DLD1 (cell line): Measurements from ENCODE around the gene PDSS1.
"Not testable (repeated sequence)": the region's sequence is repeated elsewhere in the genome, so short reads cannot be mapped to it uniquely, and the experiment has no call there.

Experiments used
- in situ Hi-C: cut with HindIII; loops from 2 replicates; pipeline ENCODE4 v1.10.0; 2017; ENCODE audit warnings: low sequenced_read_pairs

The PDSS1 gene, protein sequence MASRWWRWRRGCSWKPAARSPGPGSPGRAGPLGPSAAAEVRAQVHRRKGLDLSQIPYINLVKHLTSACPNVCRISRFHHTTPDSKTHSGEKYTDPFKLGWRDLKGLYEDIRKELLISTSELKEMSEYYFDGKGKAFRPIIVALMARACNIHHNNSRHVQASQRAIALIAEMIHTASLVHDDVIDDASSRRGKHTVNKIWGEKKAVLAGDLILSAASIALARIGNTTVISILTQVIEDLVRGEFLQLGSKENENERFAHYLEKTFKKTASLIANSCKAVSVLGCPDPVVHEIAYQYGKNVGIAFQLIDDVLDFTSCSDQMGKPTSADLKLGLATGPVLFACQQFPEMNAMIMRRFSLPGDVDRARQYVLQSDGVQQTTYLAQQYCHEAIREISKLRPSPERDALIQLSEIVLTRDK

DNA sequence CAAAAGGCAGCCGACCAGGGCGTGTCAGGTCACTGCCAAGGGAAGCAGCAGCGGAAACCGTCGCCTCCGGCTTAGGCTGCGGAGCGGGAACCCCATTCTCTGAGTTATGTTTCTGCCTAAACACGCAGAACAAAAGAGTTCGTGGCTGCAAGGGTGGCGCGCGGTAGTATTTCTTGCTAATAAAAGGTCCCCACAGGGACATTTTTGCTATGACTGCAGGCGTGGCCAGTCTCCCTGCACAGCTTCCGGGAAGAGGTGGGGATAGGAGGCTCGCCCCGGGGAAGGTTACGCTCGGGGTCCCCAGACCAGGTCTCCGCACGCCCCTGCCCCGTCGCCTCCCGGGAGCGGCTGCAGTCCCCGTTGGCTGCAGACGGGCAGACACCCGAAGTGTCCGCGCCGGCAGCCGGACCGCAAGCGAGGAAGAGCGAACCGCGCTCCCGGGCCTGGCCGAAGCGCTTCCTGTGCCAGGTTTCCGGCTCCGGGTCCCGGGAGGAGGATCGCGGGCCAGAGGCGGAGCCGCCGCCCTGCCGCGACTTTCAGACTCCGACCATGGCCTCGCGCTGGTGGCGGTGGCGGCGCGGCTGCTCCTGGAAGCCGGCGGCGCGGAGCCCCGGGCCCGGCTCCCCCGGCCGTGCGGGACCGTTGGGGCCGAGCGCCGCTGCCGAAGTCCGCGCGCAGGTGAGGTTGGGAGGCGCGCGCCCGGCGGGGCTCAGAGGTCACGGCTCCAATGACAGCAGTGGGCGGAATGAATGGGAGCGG, at the start of gene PDSS1:
TSS of gene PDSS1 (plus strand) at position 539 of the 759 bp plus-strand sequence. CDS start at position 550, 11 bp downstream.
- in situ Hi-C loops: no loop called here

DNA sequence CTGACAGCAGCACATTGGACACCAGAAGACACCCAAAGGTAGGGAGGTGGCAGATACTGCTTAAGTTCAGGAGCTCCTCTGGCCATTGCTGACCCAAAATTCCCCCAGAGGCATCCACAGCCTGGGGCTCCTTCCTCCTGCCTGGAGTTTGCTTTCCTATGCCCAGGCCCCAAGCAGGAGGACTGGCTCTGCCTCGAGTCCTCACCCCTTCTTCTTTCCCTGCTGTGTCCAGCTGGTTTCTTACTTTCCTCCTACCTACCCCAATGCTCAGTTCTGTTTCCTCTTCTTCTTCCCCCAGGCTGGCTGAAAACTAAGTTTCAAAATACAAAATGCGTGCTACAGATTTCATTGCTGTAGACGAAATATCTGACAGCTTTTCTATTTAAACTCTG, 49.3 kb upstream of the PDSS1 start:
- in situ Hi-C loops: not testable (repeated sequence)

DNA sequence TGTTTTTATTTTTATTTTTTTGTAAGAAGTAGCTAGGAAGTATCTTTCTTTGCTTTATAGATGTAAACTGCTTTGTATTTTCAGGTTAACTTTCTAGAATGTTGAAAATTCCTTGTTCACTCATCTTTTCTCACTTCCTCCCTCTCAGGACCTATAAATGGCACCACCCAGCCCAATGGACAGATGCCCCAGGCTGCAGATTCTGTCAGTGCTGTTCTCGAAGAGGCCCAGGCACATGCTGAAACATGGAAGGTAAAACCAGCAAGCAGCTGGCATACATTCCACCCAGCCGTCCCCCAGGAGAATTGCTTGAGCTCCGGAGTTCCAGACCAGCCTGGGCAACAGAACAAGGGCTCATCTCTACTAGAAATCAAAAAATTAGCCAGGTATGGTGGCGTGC, 47.1 kb upstream of the PDSS1 start:
- in situ Hi-C loops: no loop called here

DNA sequence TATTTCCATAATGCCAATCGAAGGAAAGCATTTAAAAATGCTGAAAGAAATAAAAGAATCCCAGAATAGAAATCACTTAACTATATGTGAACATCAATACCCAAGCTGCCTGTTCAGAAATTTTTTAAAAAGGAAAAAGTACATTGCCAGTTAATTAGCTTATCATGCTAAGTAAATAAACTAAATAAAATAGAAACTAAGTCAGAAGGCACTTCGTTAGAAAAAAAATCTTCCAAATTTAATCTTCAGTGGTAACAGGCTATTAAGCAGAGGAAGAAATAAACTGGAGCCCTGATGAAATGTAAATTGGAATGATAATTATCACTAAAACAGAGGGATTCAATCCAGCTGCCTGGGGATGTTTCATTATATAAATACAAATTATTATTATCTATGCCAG, 46.0 kb upstream of the PDSS1 start:
- in situ Hi-C loops: not testable (repeated sequence)

DNA sequence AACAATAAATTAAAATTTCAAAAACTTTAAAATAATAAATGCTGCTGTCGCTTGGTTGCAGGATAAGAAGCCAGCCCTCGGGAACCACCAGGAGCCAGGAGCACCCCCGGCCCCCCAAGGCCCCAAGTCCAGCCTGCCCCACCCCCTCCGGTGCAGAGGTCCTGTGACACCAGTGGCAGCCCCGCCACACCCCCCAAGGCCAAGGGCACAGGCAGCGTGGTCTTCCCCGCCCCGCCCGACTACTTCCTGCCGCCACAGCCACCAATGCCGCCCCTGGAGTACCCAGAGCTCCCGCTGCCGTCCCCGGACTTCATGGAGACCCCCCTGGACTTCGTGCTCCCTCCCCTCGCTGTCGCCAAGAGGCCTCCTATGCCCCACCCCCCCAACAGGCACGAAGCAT, 44.5 kb upstream of the PDSS1 start:
- in situ Hi-C loops: no loop called here

DNA sequence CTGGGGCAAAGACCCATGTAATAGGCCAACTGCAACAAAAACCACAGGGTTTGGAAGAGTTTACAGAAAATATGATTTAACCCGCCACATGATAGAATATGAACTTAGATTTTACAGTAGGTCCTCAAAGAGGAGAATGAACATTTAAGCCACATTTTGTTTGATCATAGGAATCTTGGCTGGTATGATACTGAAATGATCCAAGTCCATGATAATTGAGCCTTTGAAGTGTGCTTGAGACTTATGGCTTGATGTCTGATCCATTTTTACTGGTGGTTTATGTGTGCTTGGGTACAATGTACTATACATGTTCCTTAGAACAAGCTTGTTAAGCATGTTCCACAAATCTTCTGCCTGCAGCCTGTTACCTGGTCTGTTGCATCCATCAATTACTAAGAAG, 41.8 kb upstream of the PDSS1 start:
- in situ Hi-C loops: no loop called here

DNA sequence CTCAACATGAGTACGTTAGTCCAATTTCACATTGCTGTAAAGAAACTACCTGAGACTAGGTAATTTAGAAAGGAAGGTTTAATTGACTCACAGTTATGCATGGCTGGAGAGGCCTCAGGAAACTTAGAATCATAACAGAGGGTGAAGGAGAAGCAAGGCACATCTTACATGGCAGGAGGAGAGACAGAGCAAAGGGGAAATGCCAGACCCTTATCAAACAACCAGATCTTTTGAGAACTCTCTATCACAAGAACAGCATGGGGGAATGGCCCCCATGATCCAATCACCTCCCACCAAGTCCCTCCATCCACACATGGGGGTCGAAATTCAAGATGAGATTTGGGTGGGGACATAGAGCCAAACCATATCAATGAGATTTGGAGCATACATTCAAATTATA, 34.6 kb upstream of the PDSS1 start:
- in situ Hi-C loops: no loop called here

DNA sequence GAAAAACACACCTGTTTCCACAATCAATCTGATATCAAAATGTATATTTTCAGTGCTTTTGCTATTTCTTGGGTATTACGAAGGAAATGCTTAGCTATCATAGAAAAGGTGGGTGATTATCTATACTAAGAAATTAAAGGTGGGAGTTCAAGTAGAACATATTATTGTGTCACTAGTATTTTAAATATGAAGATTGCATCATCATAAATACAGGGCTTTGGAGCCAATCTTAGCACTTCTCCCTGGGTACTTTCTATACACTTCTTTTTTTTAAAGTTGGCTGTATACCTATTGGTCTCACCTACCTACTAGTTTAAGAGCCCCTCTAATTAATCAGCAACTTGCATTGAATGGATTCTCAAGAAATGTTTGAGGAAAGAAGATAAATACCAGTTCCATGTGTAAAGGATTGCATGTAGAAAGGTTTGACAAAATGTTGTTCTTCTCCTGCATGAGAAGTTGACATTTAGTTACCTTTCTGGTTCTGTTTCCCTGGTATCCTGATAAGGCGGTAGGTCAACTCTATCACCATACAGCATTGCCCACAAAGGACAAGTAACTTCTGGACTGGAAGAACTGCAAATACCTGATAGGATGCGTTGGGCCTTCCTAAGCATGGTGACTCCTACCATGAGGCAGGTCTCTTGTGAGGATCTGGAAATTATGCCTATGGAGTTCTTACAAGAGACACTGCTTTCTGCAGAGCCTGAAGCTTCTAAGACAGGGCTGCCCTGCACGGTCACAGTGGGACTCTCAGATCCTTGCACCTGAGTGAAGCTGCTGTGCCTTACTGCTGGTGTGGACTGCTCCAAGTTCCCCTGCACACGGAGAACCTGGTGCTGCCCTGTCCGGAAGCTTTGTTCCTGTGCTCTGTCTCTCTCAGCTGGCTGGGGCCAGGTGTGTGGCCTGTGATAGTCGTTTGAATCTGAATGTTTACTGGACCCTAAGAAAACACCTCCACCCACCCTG, 32.1 kb upstream of the PDSS1 start:
- in situ Hi-C loops: no loop called here

DNA sequence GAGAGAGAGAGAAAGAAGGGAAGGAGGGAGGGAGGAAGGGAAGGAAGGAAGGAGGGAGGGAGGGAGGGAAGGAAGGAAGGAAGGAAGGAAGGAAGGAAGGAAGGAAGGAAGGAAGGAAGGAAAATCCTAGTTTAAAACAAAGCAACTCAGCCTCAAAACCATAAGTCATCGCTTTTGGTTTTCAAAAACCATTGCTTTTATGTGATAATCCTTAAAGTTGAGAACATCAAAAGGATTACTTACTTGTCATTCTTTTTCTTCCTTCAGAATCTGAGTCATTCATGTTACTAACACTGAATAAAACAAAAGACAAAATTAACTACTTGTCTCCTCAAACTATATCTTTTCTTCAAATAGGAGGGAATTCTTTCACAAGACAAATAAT, 21.6 kb upstream of the PDSS1 start:
- in situ Hi-C loops: no loop called here

DNA sequence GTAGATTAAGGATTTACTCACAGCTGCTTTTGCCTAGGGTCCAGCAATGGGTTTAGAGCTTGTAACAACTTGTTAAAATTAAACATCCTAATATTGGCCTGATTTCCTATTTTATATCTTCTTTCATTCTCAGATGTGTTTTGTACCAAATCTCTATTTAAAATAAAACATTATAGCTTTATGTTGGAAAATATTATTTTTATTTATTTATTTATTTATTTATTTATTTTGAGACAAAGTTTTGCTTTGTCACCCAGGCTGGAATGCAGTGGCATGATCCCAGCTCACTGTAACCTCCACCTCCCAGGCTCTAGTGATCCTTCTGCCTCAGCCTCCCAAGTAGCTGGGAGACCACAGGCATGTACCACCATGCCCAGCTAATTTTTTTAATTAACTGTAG, 17.9 kb upstream of the PDSS1 start:
- in situ Hi-C loops: no loop called here

DNA sequence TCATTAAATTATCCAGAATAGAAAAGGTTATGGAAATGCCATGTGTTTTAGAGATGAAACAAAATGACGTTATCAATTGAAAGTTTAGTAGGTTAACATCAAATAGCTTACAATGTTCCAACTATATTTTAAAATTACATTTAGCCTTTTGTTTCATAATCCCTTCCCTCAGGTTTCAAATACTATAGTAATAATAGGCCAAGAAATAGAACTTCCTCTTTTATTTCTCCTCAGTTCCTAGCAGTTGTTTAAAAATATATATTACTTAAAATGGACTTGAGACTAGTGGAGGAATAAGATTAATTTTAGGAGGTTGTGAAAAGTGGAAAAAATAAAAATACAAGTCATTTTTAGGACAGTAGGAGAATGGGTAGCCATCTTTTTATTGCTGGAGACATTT, 16.4 kb upstream of the PDSS1 start:
- in situ Hi-C loops: no loop called here

DNA sequence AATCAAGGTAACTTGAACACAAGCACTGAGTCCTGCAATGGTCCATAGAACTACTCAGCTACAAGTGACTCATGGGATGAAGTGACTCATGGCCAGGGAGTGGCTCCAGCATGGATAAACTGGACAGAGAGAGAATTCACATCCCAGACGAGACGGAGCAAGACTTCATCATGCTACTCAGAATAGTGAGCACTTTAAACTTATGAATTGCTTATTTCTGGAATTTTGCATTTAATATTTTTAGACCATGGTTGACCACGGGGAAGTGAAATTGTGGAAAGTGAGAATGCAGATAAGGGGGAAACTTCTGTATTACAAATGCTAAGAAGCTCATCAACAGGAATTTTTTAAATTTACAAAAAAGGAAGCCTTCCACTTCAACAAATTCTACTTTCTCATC, 15.5 kb upstream of the PDSS1 start:
- in situ Hi-C loops: not testable (repeated sequence)

DNA sequence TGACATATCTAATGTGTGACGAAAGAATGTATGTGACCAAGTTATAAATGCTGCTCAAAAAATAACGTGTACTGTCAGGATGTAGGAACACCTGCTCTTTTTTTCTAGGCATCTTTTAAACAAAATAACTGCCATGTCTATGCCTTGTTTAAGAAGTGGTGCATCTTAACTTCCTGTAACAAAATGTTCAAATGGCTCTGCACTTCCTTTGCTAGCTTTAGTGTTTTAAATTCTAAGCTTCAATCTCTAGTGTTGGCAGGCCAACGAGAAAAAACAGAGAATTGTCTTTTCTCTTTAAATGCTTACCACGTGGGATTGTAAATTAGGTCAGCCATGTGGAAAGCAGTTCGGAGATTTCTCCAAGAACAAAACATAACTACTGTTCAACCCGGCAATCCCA, 14.6 kb upstream of the PDSS1 start:
- in situ Hi-C loops: no loop called here

DNA sequence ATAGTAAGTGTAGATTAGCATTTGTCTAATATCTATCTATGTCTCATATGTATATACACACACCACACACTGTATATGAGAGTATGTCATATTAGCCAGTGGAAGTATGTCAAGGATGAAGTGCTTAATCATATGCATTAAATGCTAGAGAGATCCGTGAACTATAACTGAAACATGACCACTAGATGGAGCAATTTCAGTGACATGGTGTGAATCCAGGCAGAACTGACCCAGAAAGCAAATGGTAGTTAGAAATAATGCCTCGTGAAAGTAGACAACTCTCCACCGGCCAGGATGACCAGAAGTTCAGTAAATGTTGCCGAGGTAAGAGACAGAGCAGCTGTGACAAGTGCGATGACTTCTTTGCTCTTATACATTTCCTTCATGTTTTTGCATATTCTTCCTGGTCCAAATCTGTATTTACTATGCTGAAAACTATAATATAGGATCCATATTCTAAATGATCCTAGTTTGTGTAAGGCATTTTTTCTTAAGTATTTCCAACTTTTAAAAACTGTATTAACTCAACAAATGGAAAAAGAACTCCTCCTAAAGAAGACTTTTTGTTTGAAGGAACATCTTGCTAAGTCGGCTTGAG, 12.7 kb upstream of the PDSS1 start:
- in situ Hi-C loops: not testable (repeated sequence)

DNA sequence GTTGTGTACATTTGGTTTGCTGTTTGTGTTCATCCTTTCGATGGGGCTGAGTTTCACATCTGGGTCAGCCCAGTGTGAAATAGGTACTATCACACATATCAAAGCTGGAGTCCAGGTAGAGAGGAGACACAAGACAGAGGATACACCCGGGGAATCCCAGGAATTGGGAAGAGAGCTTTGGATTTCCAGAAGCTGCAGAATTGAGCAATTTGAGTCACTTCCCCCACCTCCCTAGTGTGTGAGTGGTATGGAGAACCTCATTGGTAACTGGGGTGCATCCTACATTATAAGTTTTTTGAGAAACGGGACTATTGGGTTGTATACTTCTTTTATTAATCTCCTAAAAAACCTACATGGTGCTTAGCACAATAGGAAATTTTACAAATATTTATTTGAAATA, 12.1 kb upstream of the PDSS1 start:
- in situ Hi-C loops: no loop called here

DNA sequence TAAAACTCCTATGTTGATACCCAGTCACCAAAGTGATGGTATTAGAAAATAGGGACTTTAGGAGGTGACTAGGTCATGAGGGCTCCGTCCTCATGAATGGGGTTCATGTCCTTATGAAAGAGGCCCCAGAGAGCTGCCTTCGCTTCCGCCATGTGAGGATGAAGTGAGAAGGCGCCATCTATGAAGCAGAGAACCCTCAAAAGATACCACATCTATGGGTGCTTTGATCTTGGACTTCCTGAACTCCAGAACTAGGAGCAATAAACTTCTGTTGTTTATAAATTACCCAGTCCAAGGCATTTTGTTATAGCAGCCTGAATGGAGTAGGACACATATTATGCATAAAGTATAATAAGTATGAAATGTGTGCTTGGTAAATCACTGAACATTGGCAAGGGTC, 8.1 kb upstream of the PDSS1 start:
- in situ Hi-C loops: no loop called here

DNA sequence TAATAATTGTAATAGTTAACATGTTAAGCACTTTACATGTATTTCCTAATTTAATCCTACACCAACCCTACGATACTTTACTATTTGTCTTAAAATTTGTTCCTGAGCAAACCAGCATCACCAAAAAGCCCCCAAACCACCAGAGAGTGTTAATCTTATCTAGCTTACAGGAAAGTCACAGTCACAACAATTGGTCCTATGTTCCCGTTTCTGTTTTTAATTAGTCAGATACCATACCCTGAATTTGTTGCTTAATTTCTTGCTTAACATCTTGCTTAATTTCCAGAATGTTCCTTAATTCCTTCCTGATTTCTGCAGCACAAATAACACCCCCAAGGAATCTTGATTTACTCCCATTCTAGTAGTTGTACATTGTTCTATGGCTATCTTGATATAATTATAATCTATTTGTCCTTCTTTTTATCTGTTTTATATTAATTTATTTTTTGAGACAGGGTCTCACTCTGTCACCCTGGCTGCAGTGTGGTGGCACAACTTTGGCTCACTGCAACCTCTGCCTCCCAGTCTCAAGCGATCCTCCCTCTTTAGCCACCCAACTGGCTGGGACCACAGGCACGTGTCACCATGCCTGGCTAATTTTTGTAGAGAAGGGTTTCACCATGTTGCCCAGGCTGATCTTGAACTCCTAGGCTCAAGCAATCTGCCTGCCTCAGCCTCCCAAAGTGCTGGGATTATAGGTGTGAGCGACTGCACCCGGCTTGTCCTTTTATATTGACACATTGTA, 6.6 kb upstream of the PDSS1 start:
- in situ Hi-C loops: no loop called here

DNA sequence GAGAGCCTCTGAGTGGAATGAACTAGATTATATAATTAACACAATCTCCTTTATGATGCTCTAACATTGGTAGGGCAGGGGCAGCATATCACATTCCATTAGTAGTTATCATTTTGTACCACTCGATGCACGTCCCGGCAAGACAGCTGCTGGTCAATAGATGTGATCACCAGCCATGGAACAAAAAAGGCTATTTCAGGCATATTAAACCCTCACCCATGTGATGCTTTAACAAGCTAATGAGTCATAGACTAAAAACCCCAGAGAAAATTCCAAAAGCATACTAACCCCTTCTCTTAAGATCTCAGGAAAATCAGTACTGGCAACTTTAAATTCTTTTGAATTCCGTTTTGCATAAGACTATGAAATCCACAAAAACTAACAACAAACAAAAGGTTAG, 3.0 kb upstream of the PDSS1 start:
- in situ Hi-C loops: not testable (repeated sequence)

DNA sequence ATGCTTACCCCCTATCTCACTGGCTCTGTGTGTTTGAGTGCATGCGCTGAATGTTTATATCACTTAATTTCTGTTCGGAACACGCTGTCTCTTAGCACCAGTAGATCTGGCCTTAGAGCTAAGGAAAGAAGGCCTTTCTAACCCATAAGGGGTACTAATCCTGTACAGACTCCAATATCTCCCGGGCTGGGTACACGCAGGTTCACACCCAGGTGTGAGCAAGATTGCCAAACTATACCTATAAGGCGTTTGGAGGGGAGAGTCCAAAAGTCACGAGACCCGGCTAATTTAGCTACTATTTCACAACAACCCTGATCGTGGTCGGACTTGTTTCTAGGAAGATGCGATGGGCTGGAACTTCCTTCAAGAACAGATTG, 727 bp upstream of the PDSS1 start:
- in situ Hi-C loops: no loop called here

DNA sequence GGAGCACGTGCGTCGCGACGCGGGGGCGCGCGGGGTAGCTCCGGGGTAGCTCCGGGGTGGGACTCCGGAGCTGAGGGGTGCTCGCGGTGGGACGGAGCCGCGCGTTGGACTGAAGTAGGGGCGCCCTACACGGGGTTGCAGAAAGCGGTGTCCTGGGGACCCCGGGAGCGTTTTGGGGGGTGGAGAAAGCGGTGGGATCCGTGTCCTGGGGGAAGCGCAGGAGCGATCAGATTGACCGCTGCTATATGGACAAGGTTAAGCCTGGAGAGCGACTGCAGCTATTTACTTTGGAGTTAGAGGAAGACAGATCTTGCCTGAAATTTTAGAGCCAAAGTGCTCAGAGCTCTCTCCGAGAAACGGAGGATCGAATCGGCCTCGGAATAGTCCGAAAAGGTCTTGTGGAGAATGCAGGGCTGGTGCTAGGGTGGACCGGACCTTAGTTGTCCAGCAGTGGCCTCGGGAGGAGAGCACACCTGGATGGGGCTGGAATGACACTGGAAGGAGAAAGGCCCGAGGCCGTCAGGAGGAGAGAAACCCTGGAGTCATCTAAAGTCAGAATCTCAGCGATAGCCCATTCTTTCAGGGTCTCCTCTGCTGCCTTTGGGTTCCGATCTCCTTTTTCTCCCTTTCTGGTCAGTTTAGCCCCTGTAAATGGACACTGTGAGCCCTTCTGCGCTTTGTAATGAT, 564 bp downstream of the PDSS1 start:
- in situ Hi-C loops: no loop called here
